Right ventricle myocardium superior (tissue), 1 donor: ENCODE measurements around the gene RGP1. TPM values are rescaled to one million over a fixed set of nuclear protein-coding genes. Genes with fewer than 3 reads are reported as not detected.

ENCODE experiments used
- ATAC-seq: fragments of 200-7000 bp; cut with Tn5 transposase; one replicate; pipeline ENCODE4 v1.9.1; 2020; ENCODE audit warnings: mild to moderate bottlenecking; ENCODE audit not compliant: poor library complexity
- DNase-seq: peaks from one replicate; pipeline ENCODE4 v3.0.0-alpha.2; 2020
- intact Hi-C: fragments of 100-400 bp; cut with DNase I; formaldehyde crosslinking; loops from one replicate; pipeline ENCODE4 v1.11.2; 2022
- total RNA-seq: library from RNA; stranded (reverse); fragmentation: NEBNext Ultra II Directional; extraction: Animal tissue kit (Norgen Biotek cat#: 25700); gene quantifications from one replicate; pipeline ENCODE4 v1.2.1, GENCODE V29; 2021
- donor health status: DM: no; HTN: yes; CAD: no; lungs with severe emphysema.

Gene RGP1
- total RNA-seq, 1 donor from 2014 or later, result 28.5 TPM

GRCh38 chr9:35757892-35758275 lies 8.8 kb downstream of the RGP1 start:
- no peak for DNase-seq
- intact Hi-C loops, result no loop called here
- no peak for ATAC-seq

- ATAC-seq (no peak), DNase-seq (no peak)
- intact Hi-C loops, result no loop called here
Measured at GRCh38 chr9:35758475-35759050, 9.5 kb downstream of the RGP1 start.

GRCh38 chr9:35759795-35760194 lies 10.7 kb downstream of the RGP1 start:
- DNase-seq (no peak), ATAC-seq (no peak)
- intact Hi-C loops, result no loop called here

- ATAC-seq (no peak), DNase-seq (no peak)
- intact Hi-C loops, result no loop called here
Measured at GRCh38 chr9:35760651-35761050, 11.6 kb downstream of the RGP1 start.

GRCh38 chr9:35763181-35763580 lies 14.1 kb downstream of the RGP1 start:
- ATAC-seq, result no peak
- intact Hi-C loops, result no loop called here

GRCh38 chr9:35763803-35764202 lies 14.7 kb downstream of the RGP1 start:
- no peak for ATAC-seq
- intact Hi-C loops, result no loop called here

More at GRCh38 chr9:35763181-35763580, 14.1 kb downstream of the RGP1 start:
- no peak for DNase-seq

GRCh38 chr9:35766997-35767396 lies 17.9 kb downstream of the RGP1 start:
- no peak for DNase-seq

More at GRCh38 chr9:35763803-35764202, 14.7 kb downstream of the RGP1 start:
- DNase-seq, result no peak

GRCh38 chr9:35767458-35767857 lies 18.4 kb downstream of the RGP1 start:
- ATAC-seq (no peak), DNase-seq (no peak)
- intact Hi-C loops, result no loop called here

More at GRCh38 chr9:35766997-35767396, 17.9 kb downstream of the RGP1 start:
- ATAC-seq, result no peak
- intact Hi-C loops, result no loop called here

- intact Hi-C loops, result no loop called here
- ATAC-seq, result no peak
- DNase-seq, result no peak
Measured at GRCh38 chr9:35769763-35770162, 20.7 kb downstream of the RGP1 start.

- peak; percentile 73 for DNase-seq
- ATAC-seq, result peak; percentile 92
- intact Hi-C loops, result no loop called here
Measured at GRCh38 chr9:35771075-35771433, 22.0 kb downstream of the RGP1 start.

GRCh38 chr9:35771534-35771933 lies 22.4 kb downstream of the RGP1 start:
- peak; percentile 23 for ATAC-seq
- intact Hi-C loops, result no loop called here
- no peak for DNase-seq

- ATAC-seq, result no peak
- intact Hi-C loops, result no loop called here
- no peak for DNase-seq
Measured at GRCh38 chr9:35771943-35772342, 22.9 kb downstream of the RGP1 start.

GRCh38 chr9:35774907-35775635 lies 26.0 kb downstream of the RGP1 start:
- DNase-seq (no peak), ATAC-seq (peak; percentile 53)
- intact Hi-C loops, result no loop called here

- DNase-seq, result no peak
- intact Hi-C loops, result no loop called here
- ATAC-seq, result no peak
Measured at GRCh38 chr9:35776018-35776417, 26.9 kb downstream of the RGP1 start.

- intact Hi-C loops, result no loop called here
- no peak for DNase-seq
- no peak for ATAC-seq
Measured at GRCh38 chr9:35778496-35778895, 29.4 kb downstream of the RGP1 start.

- intact Hi-C loops, result no loop called here
- ATAC-seq, result no peak
- no peak for DNase-seq
Measured at GRCh38 chr9:35781066-35781465, 32.0 kb downstream of the RGP1 start.

GRCh38 chr9:35783418-35783817 lies 34.3 kb downstream of the RGP1 start:
- intact Hi-C loops, result no loop called here
- no peak for DNase-seq
- ATAC-seq, result no peak

- DNase-seq (no peak), ATAC-seq (no peak)
- intact Hi-C loops, result no loop called here
Measured at GRCh38 chr9:35789541-35789940, 40.5 kb downstream of the RGP1 start.

GRCh38 chr9:35790025-35790384 lies 40.9 kb downstream of the RGP1 start:
- DNase-seq (no peak), ATAC-seq (no peak)
- intact Hi-C loops, result loop anchor here (2.0 to 10.0 kb wide), 3 partner anchors 37 to 235 kb away; partner anchors contain the start of genes FAM221B and TMEM8B
